Stimulated activated CD4-positive, alpha-beta T cell treated with anti-CD3 and anti-CD28 coated beads, Interleukin-4, amount 100 ng/mL, for 48 hours (primary cell): Measurements from ENCODE around the gene APOL1.
"Not testable (repeated sequence)": the region's sequence is repeated elsewhere in the genome, so short reads cannot be mapped to it uniquely, and the experiment has no call there.

Experiments
- DNase-seq, 2 donors: peaks; one replicate each; pipeline ENCODE4 v3.0.0-alpha.2; 2020; ENCODE audit warnings: low read depth in 2 of 2

The APOL1 gene

GRCh38 chr22:36244522-36245391, 8.2 kb upstream of the APOL1 start:
- no peak for DNase-seq

- no peak for DNase-seq
These were observed 7.1 kb upstream of the APOL1 start for GRCh38 chr22:36245805-36246356.

- no peak for DNase-seq
These were observed 6.2 kb upstream of the APOL1 start for GRCh38 chr22:36246718-36247117.

GRCh38 chr22:36247955-36248354, 5.0 kb upstream of the APOL1 start:
- no peak for DNase-seq

- no peak for DNase-seq
These were observed 3.8 kb upstream of the APOL1 start for GRCh38 chr22:36249160-36249559.

- DNase-seq = not testable (repeated sequence)
These were observed 2.5 kb upstream of the APOL1 start for GRCh38 chr22:36250292-36250960.

GRCh38 chr22:36251979-36252608, 839 bp upstream of the APOL1 start:
- not testable (repeated sequence) for DNase-seq

- peak in 1 of 2 donors; percentile 49 for DNase-seq
These were observed 874 bp downstream of the APOL1 start for GRCh38 chr22:36253523-36254490.

GRCh38 chr22:36255572-36255971, 2.6 kb downstream of the APOL1 start:
- DNase-seq = not testable (repeated sequence)

- DNase-seq = no peak
These were observed 3.5 kb downstream of the APOL1 start for GRCh38 chr22:36256478-36256877.

GRCh38 chr22:36257308-36257707, 4.4 kb downstream of the APOL1 start:
- DNase-seq = no peak

- no peak for DNase-seq
These were observed 5.2 kb downstream of the APOL1 start for GRCh38 chr22:36257948-36258670.

GRCh38 chr22:36258701-36259614, 6.0 kb downstream of the APOL1 start:
- no peak for DNase-seq

GRCh38 chr22:36259615-36260300, 6.8 kb downstream of the APOL1 start:
- DNase-seq = no peak

GRCh38 chr22:36261675-36262074, 8.7 kb downstream of the APOL1 start:
- not testable (repeated sequence) for DNase-seq

GRCh38 chr22:36262307-36262706, 9.4 kb downstream of the APOL1 start:
- DNase-seq = not testable (repeated sequence)

- not testable (repeated sequence) for DNase-seq
These were observed 10.3 kb downstream of the APOL1 start for GRCh38 chr22:36263216-36263673.

- DNase-seq = not testable (repeated sequence)
These were observed 11.1 kb downstream of the APOL1 start for GRCh38 chr22:36263886-36264664.
